ENCODE results near the gene SUMO1. TPM values are rescaled to one million over a fixed set of nuclear protein-coding genes. Genes with fewer than 3 reads are reported as not detected.

Gene SUMO1
- total and polyA plus RNA-seq, 9 of the 15 experiments (the other 6 are each of a cell fraction or from before 2014, with no cell fraction given) = 63.7 to 292 (median 92.0) TPM

DNA sequence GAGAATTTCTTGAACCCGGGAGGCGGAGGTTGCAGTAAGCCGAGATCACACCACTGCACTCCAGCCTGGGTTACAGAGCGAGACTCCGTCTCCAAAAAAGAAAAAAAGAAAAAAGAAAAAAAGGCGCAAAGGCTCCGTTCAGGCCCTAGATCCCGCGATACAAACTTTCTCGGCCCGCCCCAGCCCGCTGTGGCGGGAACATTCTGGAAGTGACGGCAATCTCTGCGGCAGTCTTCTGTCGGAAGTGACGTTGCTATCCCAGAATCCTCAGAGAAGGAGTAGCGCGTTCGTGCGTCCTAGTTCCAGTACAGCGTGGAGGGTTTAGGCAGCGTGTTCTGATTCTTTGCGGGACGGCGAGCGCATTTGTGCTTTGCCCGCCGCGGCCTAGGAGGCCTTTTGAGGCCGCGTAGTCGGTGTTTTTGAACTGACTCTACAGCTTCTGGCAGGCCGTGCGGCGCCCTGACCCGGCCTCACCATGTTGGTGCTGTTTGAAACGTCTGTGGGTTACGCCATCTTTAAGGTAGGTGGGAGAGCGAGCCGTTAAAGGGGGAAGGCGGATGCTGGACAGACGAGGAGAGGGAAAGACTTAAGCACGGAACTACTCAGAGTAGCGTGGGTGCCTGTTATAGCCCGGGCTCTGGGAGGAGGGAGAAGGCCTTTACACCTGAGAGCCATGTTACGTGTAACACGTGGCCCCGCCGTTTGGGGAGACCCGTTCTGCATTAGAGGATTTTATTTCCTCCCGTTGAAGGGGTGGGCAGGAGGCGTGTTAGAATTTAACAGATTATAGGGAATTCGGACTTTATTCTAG, 27.3 kb upstream of the SUMO1 start, which contains the start of gene NOP58 (continued):
- TF ChIP-seq, protein P1, sequence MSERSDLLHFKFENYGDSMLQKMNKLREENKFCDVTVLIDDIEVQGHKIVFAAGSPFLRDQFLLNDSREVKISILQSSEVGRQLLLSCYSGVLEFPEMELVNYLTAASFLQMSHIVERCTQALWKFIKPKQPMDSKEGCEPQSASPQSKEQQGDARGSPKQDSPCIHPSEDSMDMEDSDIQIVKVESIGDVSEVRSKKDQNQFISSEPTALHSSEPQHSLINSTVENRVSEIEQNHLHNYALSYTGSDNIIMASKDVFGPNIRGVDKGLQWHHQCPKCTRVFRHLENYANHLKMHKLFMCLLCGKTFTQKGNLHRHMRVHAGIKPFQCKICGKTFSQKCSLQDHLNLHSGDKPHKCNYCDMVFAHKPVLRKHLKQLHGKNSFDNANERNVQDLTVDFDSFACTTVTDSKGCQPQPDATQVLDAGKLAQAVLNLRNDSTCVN (CRISPR knock-in tag; IDR thresholded peaks at IDR 0.05) = no peak
- TF ChIP-seq RBFOX2 (IDR thresholded peaks at IDR 0.05; ENCODE audit: low read depth, low read length) (peak; percentile 98), KAT7 (CRISPR knock-in tag; IDR thresholded peaks at IDR 0.05; ENCODE audit: borderline replicate concordance) (peak; percentile 59; the same call in 1 of the 2 replicates), TFAM (CRISPR knock-in tag; conservative IDR thresholded peaks at IDR 0.05) (no peak), MEIS2 (IDR thresholded peaks at IDR 0.05; ENCODE audit: partially characterized antibody) (no peak), FOXA1 (IDR thresholded peaks at IDR 0.05; ENCODE audit: borderline replicate concordance) (no peak), RUNX1 (IDR thresholded peaks at IDR 0.05; ENCODE audit: low read depth) (0 out of 2 replicates have a peak, but pooled peaks have one; percentile 39), RBM25 (IDR thresholded peaks at IDR 0.05; ENCODE audit: low read depth, low read length, severe bottlenecking) (no peak), ZNF717 (CRISPR knock-in tag; IDR thresholded peaks at IDR 0.05) (no peak), HEY1 (CRISPR knock-in tag; IDR thresholded peaks at IDR 0.05; ENCODE audit: borderline replicate concordance) (no peak), ARHGAP35 (IDR thresholded peaks at IDR 0.05; ENCODE audit: partially characterized antibody) (no peak), NFYB (IDR thresholded peaks at IDR 0.05; ENCODE audit: extremely low read depth, insufficient read length) (no peak), HMG20B (CRISPR knock-in tag; IDR thresholded peaks at IDR 0.05) (no peak), DACH1 (IDR thresholded peaks at IDR 0.05; ENCODE audit: partially characterized antibody) (no peak)
- TF ChIP-seq, protein P2, sequence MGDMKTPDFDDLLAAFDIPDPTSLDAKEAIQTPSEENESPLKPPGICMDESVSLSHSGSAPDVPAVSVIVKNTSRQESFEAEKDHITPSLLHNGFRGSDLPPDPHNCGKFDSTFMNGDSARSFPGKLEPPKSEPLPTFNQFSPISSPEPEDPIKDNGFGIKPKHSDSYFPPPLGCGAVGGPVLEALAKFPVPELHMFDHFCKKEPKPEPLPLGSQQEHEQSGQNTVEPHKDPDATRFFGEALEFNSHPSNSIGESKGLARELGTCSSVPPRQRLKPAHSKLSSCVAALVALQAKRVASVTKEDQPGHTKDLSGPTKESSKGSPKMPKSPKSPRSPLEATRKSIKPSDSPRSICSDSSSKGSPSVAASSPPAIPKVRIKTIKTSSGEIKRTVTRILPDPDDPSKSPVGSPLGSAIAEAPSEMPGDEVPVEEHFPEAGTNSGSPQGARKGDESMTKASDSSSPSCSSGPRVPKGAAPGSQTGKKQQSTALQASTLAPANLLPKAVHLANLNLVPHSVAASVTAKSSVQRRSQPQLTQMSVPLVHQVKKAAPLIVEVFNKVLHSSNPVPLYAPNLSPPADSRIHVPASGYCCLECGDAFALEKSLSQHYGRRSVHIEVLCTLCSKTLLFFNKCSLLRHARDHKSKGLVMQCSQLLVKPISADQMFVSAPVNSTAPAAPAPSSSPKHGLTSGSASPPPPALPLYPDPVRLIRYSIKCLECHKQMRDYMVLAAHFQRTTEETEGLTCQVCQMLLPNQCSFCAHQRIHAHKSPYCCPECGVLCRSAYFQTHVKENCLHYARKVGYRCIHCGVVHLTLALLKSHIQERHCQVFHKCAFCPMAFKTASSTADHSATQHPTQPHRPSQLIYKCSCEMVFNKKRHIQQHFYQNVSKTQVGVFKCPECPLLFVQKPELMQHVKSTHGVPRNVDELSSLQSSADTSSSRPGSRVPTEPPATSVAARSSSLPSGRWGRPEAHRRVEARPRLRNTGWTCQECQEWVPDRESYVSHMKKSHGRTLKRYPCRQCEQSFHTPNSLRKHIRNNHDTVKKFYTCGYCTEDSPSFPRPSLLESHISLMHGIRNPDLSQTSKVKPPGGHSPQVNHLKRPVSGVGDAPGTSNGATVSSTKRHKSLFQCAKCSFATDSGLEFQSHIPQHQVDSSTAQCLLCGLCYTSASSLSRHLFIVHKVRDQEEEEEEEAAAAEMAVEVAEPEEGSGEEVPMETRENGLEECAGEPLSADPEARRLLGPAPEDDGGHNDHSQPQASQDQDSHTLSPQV (IDR thresholded peaks at IDR 0.05) = no peak; the same call in 1 of the 2 replicates
- TF ChIP-seq, protein P3, sequence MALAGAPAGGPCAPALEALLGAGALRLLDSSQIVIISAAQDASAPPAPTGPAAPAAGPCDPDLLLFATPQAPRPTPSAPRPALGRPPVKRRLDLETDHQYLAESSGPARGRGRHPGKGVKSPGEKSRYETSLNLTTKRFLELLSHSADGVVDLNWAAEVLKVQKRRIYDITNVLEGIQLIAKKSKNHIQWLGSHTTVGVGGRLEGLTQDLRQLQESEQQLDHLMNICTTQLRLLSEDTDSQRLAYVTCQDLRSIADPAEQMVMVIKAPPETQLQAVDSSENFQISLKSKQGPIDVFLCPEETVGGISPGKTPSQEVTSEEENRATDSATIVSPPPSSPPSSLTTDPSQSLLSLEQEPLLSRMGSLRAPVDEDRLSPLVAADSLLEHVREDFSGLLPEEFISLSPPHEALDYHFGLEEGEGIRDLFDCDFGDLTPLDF (CRISPR knock-in tag; IDR thresholded peaks at IDR 0.05) = peak; percentile 94
- TF ChIP-seq, protein P4, sequence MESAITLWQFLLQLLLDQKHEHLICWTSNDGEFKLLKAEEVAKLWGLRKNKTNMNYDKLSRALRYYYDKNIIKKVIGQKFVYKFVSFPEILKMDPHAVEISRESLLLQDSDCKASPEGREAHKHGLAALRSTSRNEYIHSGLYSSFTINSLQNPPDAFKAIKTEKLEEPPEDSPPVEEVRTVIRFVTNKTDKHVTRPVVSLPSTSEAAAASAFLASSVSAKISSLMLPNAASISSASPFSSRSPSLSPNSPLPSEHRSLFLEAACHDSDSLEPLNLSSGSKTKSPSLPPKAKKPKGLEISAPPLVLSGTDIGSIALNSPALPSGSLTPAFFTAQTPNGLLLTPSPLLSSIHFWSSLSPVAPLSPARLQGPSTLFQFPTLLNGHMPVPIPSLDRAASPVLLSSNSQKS (CRISPR knock-in tag; IDR thresholded peaks at IDR 0.05) = no peak
- TF ChIP-seq, protein P5, sequence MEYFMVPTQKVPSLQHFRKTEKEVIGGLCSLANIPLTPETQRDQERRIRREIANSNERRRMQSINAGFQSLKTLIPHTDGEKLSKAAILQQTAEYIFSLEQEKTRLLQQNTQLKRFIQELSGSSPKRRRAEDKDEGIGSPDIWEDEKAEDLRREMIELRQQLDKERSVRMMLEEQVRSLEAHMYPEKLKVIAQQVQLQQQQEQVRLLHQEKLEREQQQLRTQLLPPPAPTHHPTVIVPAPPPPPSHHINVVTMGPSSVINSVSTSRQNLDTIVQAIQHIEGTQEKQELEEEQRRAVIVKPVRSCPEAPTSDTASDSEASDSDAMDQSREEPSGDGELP (CRISPR knock-in tag; IDR thresholded peaks at IDR 0.05; ENCODE audit: borderline replicate concordance) = peak; percentile 55; the same call in 1 of the 2 replicates

Data from K562 (cell line).